Esophagus mucosa (tissue), 1 donor: Measurements from ENCODE around the gene CACNA2D2. TPM values are rescaled to one million over a fixed set of nuclear protein-coding genes. Genes with fewer than 3 reads are reported as not detected.

Experiments
- ATAC-seq: fragments of 200-7000 bp; cut with Tn5 transposase; one replicate; pipeline ENCODE4 v1.9.1; 2020
- total RNA-seq: library from RNA; stranded (reverse); gene quantifications from one replicate; pipeline ENCODE4 v1.2.4, GENCODE V29; 2023
- donor health status: DM: yes; HTN: yes; CAD: no.

The CACNA2D2 gene
- total RNA-seq, 1 donor from 2014 or later = 0.08 TPM

GRCh38 chr3:50324351-50325112 is 178.9 kb downstream of the CACNA2D2 start:
- ATAC-seq = peak; percentile 6

- ATAC-seq = no peak
Observed at GRCh38 chr3:50323614-50324199, 179.7 kb downstream of the CACNA2D2 start.

DNA sequence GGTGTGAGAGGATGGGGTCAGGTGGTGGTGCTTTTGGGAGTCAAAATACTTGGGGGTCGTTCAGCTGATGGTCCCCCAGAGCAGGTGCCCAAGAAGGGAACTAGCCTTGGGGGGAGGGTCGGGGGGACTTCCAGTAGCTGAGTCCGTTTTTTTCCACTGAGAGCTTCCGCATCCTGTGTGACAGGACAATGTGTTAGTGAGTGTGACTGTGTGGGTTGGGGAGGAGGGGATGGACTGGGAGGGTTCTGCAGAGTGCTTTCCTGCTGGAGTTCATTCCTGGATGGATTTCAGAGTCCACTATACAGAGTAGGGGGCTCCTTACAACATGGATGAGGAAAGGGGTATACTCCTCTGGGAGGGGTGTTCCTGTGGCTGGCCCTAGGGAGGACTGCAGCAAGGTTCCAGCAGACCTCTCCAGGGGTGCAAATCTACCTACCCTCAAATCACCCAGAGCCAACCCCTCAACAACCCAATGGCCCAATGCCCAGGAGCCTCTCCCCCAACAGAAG is 180.3 kb downstream of the CACNA2D2 start:
- no peak for ATAC-seq

GRCh38 chr3:50322386-50323091 is 180.9 kb downstream of the CACNA2D2 start, which contains the start of gene HYAL2:
HYAL2 (minus strand) TSS chr3:50322745; CDS start chr3:50320489, 2,256 bp downstream.
- ATAC-seq = no peak

GRCh38 chr3:50322115-50322385 is 181.4 kb downstream of the CACNA2D2 start:
- ATAC-seq = no peak

DNA sequence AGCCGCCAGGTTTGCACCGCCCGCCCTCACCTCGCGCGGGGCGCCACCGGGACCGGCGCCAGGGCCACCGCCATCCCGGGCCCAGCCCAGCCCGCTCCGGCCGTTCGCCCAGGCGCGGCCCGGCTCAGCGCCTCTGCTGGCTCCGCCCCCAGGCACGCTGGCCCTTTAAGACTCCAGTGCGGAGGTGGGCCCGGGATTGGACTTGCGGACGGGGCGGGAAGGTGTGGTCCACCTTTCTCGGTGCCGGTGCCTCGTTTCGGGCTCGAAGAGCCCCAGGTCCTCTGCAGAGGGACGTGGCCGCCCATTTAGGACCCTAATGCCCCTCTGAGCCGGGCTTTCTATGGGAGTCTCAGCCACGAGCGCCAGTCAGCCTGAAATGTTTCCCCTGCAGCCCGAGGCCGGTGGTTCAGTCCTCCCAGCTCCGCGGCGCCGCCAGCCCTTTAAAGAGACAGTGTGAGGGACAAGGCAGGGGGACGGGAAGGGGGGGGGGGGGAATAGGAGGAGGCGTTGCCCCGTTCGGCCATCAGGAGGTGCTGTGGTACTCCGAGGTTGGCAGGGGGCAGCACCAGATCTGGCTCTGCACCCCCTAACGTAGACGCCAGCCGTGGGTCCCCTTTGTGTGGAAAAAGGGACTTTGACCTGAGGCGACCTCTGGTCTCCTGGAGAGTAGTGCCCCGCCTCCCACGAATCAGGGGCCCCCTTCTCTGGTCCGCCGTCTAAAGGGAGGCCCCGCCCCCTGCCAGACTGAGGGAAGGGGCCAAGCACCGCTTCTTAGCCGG is 181.9 kb downstream of the CACNA2D2 start:
- ATAC-seq = peak; percentile 56

DNA sequence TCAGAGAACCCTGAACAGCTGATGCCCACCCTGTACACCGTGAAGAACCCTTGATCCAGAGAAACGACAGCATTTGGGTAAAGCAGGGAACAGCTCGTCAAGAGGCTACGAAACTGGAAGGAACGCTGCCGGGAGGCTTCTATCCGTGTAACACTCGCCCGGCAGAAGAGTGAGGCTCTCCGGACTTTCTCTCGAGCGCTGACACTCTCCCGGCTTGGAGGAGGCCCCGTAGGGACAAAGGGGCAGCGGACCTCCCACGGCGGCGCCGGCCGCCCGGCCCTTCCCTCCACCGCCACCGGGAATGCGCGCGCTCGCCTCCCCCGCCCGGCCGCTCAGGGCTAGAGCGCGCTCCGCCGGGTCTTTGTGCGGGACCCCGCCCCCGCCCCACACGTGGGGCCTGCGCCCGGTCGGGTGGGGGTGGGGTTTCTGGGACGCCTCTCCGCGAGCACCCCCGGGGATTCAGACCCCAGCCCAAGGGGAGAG is 182.5 kb downstream of the CACNA2D2 start:
- peak; percentile 43 for ATAC-seq

DNA sequence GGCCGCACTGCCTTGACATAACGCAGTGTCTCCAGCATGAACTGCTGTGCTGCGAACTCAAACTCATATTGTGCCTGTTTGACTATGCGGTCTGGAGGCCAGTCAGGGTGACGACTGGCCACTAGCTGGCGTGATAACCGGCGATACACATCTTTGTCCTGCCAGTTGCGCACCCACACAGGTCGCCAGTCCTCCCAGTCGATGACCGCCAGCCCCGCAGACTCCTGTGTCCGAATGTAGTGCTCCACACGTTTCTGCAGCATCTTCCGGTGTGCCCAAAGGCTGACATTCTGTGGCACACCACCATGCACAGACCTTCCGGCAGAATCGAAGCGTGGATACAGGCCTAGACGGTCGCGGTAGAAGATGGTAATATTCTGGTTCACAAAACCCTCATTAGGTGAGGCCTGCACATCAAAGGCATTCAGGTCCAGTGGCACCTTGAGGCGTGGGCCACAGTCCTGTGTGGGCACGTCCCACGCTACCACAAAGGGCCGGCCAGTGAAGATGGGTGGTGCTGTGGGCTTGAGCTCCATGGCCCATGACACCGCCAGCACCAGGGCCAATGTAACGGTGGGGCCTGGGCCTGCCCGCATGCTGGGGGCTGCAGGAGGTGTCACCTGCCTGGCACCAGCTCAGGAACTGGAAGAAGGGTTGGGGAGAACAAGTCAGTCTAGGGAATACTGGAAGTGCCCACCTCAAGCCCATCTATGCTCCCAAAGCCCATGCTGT is 183.4 kb downstream of the CACNA2D2 start:
- ATAC-seq = no peak

- ATAC-seq = no peak
Observed at GRCh38 chr3:50319181-50319893, 184.1 kb downstream of the CACNA2D2 start.

DNA sequence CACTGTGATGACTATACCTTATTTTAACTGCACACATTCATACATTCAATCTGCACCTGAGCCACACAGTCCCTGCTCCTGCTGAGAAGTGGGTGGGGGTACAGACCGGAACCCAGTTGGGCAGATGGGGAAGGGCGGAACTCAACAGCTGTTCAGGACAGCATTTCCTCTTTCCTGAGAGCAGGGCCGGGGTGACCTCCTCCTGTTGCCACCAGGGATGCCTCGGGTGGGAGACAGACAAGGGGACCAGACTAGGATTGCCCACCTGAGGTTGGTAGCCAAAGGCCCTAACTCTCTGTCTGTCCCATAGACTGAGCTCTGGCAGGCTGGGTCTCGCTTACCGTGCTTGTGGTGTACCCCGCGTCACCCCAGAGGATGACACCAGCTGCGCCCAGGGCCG is 184.8 kb downstream of the CACNA2D2 start:
- no peak for ATAC-seq

GRCh38 chr3:50318163-50318562 is 185.3 kb downstream of the CACNA2D2 start:
- no peak for ATAC-seq

- peak; percentile 8 for ATAC-seq
Observed at GRCh38 chr3:50317300-50317699, 186.1 kb downstream of the CACNA2D2 start.

DNA sequence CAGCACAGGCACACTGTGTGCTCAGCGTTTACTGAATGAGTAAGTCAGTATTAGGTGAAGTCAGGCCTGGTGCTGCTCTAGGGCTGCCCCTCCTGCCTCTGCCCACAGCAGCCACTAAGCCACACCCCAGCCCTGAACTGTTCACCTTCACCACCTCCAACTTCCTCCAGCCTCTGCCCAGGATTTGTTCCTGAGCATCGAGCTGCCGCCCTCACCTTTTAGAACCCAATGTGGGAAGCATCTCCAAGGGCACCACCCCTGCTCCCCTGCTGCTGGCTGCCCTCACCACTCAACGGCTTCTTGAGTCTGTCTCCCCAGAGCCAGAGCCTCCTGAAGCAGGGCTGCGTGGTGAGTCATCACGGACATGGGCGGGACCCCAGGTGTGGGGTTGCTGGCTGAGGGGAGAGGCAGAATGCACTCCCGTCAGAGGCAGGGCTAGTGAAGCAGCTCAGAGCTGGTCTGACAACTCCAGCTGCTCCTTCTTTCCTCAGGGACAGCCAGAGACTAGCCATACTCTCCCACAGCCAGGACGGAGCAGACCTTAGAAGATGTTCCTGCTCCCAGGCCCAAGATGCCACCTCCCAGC is 186.7 kb downstream of the CACNA2D2 start:
- peak; percentile 87 for ATAC-seq

GRCh38 chr3:50314816-50315215 is 188.6 kb downstream of the CACNA2D2 start:
- no peak for ATAC-seq

DNA sequence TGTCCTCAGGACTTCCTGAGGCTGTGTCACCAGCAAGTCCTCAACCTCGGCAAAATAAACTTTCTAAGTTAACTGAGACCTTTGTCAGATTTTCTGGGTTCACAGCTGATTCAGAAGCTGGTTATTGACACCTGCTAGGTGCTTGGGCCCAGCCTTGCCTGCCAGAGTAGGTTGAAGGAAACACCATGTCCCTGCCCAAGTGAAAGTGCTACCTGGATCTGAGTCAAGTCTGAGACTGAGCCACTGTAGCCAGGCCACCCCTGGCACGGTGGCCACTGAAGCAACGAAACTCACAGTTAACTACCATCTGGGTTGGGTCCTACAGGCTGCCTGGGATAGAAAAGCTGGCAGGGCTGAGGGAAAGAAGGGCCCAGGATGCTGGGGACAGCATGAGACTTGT is 189.1 kb downstream of the CACNA2D2 start:
- ATAC-seq = no peak

Other genes with a start within 250 kb of the CACNA2D2 start
- 2.4 TPM for gene SEMA3B, start 234.5 kb downstream of the CACNA2D2 start, total RNA-seq
- not detected for gene LSMEM2, start 224.5 kb downstream of the CACNA2D2 start, total RNA-seq
- gene IFRD2, start 211.2 kb downstream of the CACNA2D2 start, total RNA-seq = 65.8 TPM
- 4.8 TPM for gene HYAL3, start 204.2 kb downstream of the CACNA2D2 start, total RNA-seq
- 7.6 TPM for gene NAA80, start 204.2 kb downstream of the CACNA2D2 start, total RNA-seq
- 4.1 TPM for gene HYAL1, start 200.1 kb downstream of the CACNA2D2 start, total RNA-seq
- gene HYAL2, start 180.9 kb downstream of the CACNA2D2 start, total RNA-seq = 30.7 TPM
- gene TUSC2, start 175.4 kb downstream of the CACNA2D2 start, total RNA-seq = 12.2 TPM
- gene RASSF1, start 162.8 kb downstream of the CACNA2D2 start, total RNA-seq = 13.6 TPM
- 0.64 TPM for gene ZMYND10, start 157.9 kb downstream of the CACNA2D2 start, total RNA-seq
- gene NPRL2, start 152.9 kb downstream of the CACNA2D2 start, total RNA-seq = 11.0 TPM
- gene CYB561D2, start 152.8 kb downstream of the CACNA2D2 start, total RNA-seq = 15.5 TPM
- gene TMEM115, start 144.1 kb downstream of the CACNA2D2 start, total RNA-seq = 19.3 TPM
- 0.68 TPM for gene C3orf18, start 64.1 kb upstream of the CACNA2D2 start, total RNA-seq
- 11.0 TPM for gene HEMK1, start 65.9 kb upstream of the CACNA2D2 start, total RNA-seq
- gene CISH, start 108.1 kb upstream of the CACNA2D2 start, total RNA-seq = 4.8 TPM
- gene MAPKAPK3, start 113.5 kb upstream of the CACNA2D2 start, total RNA-seq = 50.5 TPM
- gene DOCK3, start 171.3 kb upstream of the CACNA2D2 start, total RNA-seq = 0.84 TPM